Thoracic aorta (tissue), 2 donors: ENCODE data around the gene NAA20. TPM values are rescaled to one million over a fixed set of nuclear protein-coding genes. Genes with fewer than 3 reads are reported as not detected.
A peak's percentile ranks its signal among the peaks of the same experiment; 100 is the strongest.

ENCODE experiments used
- ATAC-seq: fragments of 150-250 bp; one replicate; pipeline ENCODE4 v1.8.0; 2017; ENCODE audit warnings: low read depth; ENCODE audit not compliant: insufficient number of reproducible peaks, low FRiP score
- DNase-seq: peaks from one replicate; pipeline ENCODE4 v3.0.0-alpha.2; 2020; ENCODE audit warnings: low spot score
- H3K27ac ChIP-seq, 2 donors: fragments of 200-600 bp; sonication (generic); 1 replicate in 1 of 2; 2 replicates in 1 of 2; pipeline ENCODE4 v1.5.1; 2016; ENCODE audit warnings: mild to moderate bottlenecking in 2 of 2, moderate library complexity in 2 of 2
- H3K27me3 ChIP-seq: fragments of 200-600 bp; sonication (generic); replicated peaks from 2 replicates; pipeline ENCODE4 v1.6.0; 2016; ENCODE audit warnings: mild to moderate bottlenecking; ENCODE audit not compliant: insufficient read depth
- H3K36me3 ChIP-seq: fragments of 200-600 bp; sonication (generic); one replicate; pipeline ENCODE4 v1.5.1; 2016
- H3K4me1 ChIP-seq, 2 donors: fragments of 200-600 bp; sonication (generic); 1 replicate in 1 of 2; 2 replicates in 1 of 2; pipeline versions ENCODE4 v1.5.1 to v1.6.0; 2016; ENCODE audit warnings: low read depth in 2 of 2, mild to moderate bottlenecking in 1 of 2; ENCODE audit not compliant: control insufficient read depth in 1 of 2
- H3K4me3 ChIP-seq: fragments of 200-600 bp; sonication (generic); 2 replicates; pipeline ENCODE4 v1.5.1; 2016; ENCODE audit warnings: mild to moderate bottlenecking
- H3K9me3 ChIP-seq: fragments of 200-600 bp; sonication (generic); 2 replicates; pipeline ENCODE4 v1.5.1; 2016
- total RNA-seq, 2 donors: library from RNA; depleted of rRNA; stranded (reverse); fragments of >200 nt; gene quantifications; one replicate each; pipeline versions ENCODE4 v1.1.0 to v1.2.3, GENCODE V29; 2016
- TF ChIP-seq, protein P1 (sequence below): fragments of 200-600 bp; sonication (generic); IDR thresholded peaks from one replicate; pipeline ENCODE4 v1.5.1; 2019; ENCODE audit warnings: antibody characterized with exemption

Gene NAA20
- total RNA-seq, 2 donors from 2014 or later: 14.6 to 16.9 TPM

DNA sequence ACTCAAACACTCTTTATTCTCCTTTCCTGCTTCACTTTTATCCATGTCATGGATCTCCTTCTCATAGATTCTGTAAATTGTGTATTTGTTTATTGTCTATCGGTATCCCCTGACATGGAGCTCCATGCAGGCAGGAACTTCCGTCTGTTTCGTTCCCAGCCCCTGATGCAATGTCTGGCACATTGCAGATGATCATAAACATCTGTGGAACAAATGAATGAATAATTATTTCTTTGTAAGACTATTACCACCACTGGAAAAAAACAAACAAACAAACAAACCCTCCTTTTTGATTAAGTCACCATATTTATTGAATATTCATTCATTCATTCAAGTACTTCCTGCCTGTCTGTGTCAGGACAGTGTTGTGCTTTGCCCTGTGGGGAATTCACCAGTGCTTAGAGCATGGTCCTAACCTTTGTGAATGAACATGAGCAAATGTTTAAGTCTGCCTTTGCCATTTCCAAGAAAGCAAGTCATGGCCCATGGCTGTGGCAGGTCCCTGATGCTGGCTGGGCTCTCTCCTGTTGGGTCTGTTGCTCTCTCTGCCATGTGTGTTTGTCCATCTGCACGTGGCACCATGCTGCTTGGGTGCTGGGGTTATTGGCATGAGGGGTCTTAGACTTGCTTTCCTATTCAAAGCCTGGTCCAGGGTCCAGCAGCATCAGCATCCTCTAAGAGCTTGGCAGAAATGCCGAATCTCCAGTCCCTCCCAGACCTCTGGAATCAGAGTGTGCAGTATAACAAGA is 47.5 kb upstream of the NAA20 start:
- Histone ChIP-seq H3K4me1 (peaks cover 18 to 19% of the 10 kb centered on the region in 2 donors), H3K36me3 (peaks cover 10% of the 10 kb centered on the region), H3K4me3 (no peak overlapping the region), H3K9me3 (no peaks in the 10 kb centered on the region), H3K27me3 (no peaks in the 10 kb centered on the region), H3K27ac (no peak overlapping the region)
- TF ChIP-seq, protein P1, sequence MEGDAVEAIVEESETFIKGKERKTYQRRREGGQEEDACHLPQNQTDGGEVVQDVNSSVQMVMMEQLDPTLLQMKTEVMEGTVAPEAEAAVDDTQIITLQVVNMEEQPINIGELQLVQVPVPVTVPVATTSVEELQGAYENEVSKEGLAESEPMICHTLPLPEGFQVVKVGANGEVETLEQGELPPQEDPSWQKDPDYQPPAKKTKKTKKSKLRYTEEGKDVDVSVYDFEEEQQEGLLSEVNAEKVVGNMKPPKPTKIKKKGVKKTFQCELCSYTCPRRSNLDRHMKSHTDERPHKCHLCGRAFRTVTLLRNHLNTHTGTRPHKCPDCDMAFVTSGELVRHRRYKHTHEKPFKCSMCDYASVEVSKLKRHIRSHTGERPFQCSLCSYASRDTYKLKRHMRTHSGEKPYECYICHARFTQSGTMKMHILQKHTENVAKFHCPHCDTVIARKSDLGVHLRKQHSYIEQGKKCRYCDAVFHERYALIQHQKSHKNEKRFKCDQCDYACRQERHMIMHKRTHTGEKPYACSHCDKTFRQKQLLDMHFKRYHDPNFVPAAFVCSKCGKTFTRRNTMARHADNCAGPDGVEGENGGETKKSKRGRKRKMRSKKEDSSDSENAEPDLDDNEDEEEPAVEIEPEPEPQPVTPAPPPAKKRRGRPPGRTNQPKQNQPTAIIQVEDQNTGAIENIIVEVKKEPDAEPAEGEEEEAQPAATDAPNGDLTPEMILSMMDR: no peak
- DNase-seq: no peak
- no peak for ATAC-seq

DNA sequence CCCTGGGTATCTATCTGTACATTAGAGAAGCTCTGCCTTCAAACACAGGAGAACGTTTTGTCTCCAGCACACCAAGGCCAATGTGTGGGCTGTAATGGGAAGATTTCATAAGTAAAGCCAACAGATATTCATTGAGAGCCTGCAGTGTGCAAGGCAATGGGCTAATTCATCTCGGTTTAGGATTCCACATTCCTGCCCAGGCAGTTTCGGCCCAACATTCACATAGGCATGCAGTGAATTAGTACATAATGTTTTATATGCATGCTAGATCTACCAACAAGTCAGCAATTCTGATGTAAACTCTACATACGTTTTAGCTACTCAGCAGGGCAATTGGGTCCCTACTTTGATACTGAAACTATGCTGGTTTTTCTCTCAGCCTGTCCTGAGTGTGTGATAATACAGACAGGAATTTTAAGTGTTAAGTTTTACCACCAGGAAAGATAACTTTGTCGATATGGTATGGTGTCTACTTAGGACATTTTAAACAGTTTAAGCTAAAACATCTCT is 46.9 kb upstream of the NAA20 start:
- no peak overlapping the region for H3K27ac ChIP-seq
- no peak for ATAC-seq
- H3K4me3 ChIP-seq: no peak overlapping the region
- peaks cover 17 to 19% of the 10 kb centered on the region in 2 donors for H3K4me1 ChIP-seq
- no peaks in the 10 kb centered on the region for H3K9me3 ChIP-seq
- H3K27me3 ChIP-seq: no peaks in the 10 kb centered on the region
- TF ChIP-seq, protein P1: no peak
- DNase-seq: no peak
- H3K36me3 ChIP-seq: peaks cover 10% of the 10 kb centered on the region

DNA sequence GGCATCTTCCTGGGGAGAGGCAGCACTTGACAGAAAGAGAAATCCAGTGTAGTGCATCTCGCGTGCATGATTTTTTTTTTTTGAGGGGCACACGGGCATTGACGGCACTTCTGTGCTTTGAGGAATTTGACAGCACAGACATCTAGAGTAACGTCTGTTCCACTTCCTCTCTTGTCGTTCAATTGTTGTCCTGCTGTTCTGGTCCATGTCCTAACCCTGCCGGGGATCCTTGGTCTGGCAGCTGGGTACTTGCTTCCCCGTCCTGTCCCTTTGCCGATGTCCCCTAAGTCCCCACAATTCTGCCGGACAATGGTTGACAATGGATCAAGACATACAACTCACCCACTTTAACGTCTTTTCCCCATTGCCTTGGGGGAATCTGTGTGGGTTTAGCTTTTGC is 46.0 kb upstream of the NAA20 start:
- Histone ChIP-seq H3K9me3 (no peaks in the 10 kb centered on the region), H3K4me1 (peaks cover 17 to 19% of the 10 kb centered on the region in 2 donors), H3K36me3 (peaks cover 6% of the 10 kb centered on the region), H3K27me3 (no peaks in the 10 kb centered on the region), H3K27ac (peak overlapping the region in 1 of 2 donors; percentile 26), H3K4me3 (no peak overlapping the region)
- TF ChIP-seq, protein P1: no peak
- ATAC-seq (no peak), DNase-seq (no peak)

DNA sequence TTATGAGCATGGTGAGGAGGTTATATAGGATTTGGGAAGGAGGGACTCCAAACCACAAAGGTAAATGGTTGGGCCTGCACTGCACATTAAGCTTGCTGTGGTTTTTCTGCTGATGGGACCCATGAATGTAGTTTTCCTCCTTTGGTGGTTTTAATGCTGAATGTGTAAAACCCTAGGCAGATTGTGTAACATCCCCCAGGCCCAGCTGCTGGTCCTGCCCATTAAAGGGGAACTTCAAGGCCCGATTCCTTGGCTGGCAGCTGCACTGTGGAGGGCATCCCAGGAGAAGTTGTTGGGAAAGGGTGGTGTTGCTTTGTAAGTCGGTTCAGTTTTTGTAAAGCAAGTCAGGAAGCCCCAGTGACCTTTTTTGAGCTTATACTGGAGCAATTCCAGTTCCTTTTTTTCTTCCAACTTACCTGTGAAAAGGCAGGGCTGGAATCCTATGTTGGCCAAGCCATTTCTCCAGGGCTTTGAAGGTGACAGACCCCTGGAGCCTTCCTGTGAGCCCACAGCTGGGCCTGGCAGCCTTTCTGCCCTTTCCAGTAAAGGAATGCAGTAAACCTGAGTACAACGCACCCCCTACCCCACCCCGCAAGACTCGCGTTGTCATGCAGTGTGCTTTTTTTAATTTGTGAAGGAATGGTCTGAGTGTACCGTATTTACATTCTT is 43.1 kb upstream of the NAA20 start:
- peak overlapping the region; percentile 78 for H3K4me3 ChIP-seq

More for the DNA sequence above, 43.1 kb upstream of the NAA20 start:
- Histone ChIP-seq H3K27ac (peak overlapping the region; percentile 94 to 95), H3K27me3 (no peaks in the 10 kb centered on the region), H3K9me3 (no peaks in the 10 kb centered on the region), H3K4me1 (peaks cover 33 to 45% of the 10 kb centered on the region in 2 donors), H3K36me3 (no peaks in the 10 kb centered on the region)
- TF ChIP-seq, protein P1: no peak
- DNase-seq (peak; percentile 60), ATAC-seq (no peak)
